GM18520 (cell line): ENCODE results near the gene SH3PXD2A.

Experiments used
- ATAC-seq: cut with Tn5 transposase; IDR thresholded peaks from one replicate; pipeline ENCODE4 v1.9.1; 2021; ENCODE audit not compliant: unreplicated experiment

SH3PXD2A gene

GRCh38 chr10:103630156-103630555, 225.2 kb downstream of the SH3PXD2A start:
- ATAC-seq = no peak

DNA sequence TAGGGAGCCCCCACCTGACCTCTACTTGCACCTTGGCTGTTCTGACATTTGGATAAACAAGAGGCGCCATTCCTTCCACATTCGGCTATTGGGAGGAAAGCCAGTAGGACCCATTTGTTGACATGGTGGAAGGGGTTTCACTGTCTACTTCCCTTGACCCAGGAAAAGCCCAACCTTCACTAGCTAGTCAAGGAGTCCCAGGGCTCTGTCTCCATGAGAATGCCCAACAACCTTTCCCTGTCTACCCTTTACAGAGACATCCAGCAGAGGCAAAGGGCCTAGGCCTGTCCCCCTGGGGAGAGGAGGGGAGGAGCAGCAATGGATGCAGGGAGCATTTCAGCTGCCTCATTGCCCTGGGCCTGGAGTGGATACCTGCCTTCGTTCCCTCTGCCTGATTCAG, 225.8 kb downstream of the SH3PXD2A start:
- no peak for ATAC-seq

DNA sequence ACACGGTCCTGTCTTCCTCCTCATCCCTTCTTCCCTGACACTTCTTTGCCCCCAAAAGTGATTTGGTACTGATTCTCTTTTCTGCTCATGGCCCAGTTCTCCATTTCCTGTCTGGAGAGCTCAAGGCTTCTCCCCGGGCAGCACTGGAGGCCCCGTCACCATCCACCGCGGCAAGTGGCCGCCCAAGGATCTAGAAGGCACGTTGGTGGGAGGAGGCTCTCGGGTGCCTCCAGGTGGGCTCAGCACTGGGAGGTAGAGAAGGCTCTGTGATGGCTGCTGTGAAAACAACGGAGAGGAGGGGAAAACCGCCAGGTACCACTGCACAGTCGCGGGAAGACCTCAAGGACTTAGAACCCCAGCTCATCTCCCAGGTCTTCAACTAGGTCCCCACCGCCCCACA, 227.5 kb downstream of the SH3PXD2A start:
- no peak for ATAC-seq

DNA sequence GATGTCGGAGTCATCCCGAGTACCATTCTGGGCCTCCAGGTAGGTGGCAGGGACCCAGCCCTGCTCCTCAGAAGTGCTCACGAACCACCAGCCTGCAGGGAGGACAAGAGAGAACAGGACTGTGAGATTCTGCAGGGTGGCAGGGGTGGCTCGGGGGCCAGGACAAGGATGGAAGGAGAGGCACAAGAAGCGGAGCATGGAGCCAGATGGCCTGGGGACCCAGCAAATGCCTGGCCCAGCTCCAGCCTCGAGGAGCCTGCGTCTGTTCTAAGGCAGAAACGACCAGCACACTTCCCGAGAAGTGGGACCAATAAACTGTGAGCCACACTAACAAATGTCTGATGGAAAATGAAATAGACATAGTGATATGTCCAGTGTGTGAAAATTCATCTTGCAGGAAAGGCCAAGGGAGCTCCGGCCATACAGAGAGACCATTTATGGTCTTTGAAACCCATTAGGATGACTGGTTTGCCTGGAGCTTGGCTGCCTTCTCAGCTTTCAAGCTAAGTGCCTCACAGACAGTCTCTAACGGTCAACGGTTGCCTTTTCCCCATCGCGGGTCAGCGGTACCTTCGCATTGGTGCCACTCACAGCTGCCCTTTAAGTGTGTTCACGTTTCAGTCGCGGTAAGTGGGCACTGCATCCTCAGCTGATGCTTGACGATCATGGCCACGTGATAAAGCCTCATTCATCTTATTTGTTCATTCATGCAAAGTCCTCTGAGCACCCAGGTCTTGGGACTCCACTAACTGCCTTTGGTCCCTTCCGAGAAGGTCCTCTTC, 228.1 kb downstream of the SH3PXD2A start:
- ATAC-seq = no peak

- no peak for ATAC-seq
Measured at GRCh38 chr10:103626178-103626577, 229.2 kb downstream of the SH3PXD2A start.

- ATAC-seq = no peak
Measured at GRCh38 chr10:103622935-103623574, 232.3 kb downstream of the SH3PXD2A start.

DNA sequence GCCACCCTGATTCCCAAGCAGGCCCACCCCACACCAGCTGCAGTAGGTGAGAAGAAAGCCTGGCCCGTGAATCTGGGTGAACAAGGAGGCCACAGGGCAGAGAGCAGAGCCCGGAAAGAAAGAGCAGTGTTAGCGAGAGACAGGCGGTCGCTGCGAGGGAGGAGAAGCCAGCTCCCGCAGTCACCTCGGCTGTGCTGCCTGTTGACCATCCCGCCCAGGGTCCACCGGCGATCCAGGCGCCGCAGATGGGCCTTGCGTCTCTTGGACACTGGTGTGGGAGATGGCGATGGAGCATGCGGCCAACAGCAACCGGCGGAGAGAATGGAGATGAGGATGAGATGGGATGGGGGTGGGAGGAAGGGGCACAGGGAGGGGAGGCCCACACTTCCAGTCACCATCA, 233.1 kb downstream of the SH3PXD2A start:
- ATAC-seq = no peak

DNA sequence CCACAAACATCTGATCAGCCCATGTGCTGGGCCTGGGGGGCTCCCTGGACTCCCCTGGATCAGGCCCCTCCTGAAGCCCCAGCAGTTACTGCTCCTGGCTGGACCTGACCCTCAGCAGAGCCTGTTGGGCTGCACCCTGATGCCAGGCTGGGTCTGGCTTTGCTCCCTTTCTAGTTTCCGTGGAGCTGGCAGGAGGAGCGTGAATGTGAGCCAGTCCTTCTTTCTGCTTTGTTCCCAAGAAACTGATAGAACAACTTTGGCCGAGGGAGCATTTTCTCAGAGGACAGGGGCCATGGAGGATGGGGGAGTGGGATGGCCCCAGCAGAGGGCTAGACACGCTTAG, 233.6 kb downstream of the SH3PXD2A start:
- ATAC-seq = no peak

GRCh38 chr10:103620891-103621782, 234.2 kb downstream of the SH3PXD2A start:
- ATAC-seq = no peak

DNA sequence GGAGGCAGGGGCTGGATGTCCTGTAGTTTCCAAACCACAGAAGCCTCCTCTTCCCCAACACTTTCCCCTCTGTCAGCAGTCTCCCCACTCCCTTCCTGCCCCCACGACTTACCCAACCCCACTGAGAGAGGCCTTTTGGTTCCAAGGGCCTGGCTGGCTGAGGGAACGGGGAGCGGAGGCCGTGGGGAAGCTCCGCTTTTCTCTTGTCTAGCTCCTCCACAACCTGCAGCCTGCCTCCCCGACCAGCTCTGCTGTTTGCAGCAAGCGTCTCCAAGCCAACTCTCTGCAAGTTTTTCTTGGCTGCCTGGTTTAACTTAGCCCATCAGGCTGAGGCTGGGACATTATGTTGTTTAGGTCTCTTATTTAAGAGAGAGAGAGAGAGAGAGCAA, 235.0 kb downstream of the SH3PXD2A start:
- no peak for ATAC-seq

- ATAC-seq = no peak
Measured at GRCh38 chr10:103619424-103620351, 235.7 kb downstream of the SH3PXD2A start.

- ATAC-seq = no peak
Measured at GRCh38 chr10:103618575-103619423, 236.6 kb downstream of the SH3PXD2A start.

GRCh38 chr10:103617602-103618385, 237.6 kb downstream of the SH3PXD2A start:
- ATAC-seq = no peak

GRCh38 chr10:103616705-103617601, 238.4 kb downstream of the SH3PXD2A start:
- ATAC-seq = no peak

GRCh38 chr10:103614306-103615158, 240.8 kb downstream of the SH3PXD2A start:
- no peak for ATAC-seq

GRCh38 chr10:103613616-103614015, 241.8 kb downstream of the SH3PXD2A start:
- no peak for ATAC-seq
